COLO829 (cell line): ENCODE data around the gene G6PC2.
A peak's percentile ranks its signal among the peaks of the same experiment; 100 is the strongest.
"Not testable (repeated sequence)": the region's sequence is repeated elsewhere in the genome, so short reads cannot be mapped to it uniquely, and the experiment has no call there.

Experiments used
- DNase-seq: peaks from one replicate; pipeline ENCODE4 v3.0.0; 2012; ENCODE audit warnings: low spot score

Gene G6PC2

GRCh38 chr2:168904358-168904757 is 3.3 kb downstream of the G6PC2 start:
- DNase-seq, result no peak

GRCh38 chr2:168907940-168908662 is 7.0 kb downstream of the G6PC2 start:
- no peak for DNase-seq

GRCh38 chr2:168910330-168910729 is 9.2 kb downstream of the G6PC2 start:
- no peak for DNase-seq

GRCh38 chr2:168912466-168912865 is 11.4 kb downstream of the G6PC2 start:
- DNase-seq, result no peak

GRCh38 chr2:168912901-168913369 is 11.8 kb downstream of the G6PC2 start:
- peak; percentile 11 for DNase-seq

- DNase-seq, result no peak
These were observed 12.4 kb downstream of the G6PC2 start for GRCh38 chr2:168913495-168913894.

- no peak for DNase-seq
These were observed 14.6 kb downstream of the G6PC2 start for GRCh38 chr2:168915441-168916330.

- DNase-seq, result no peak
These were observed 15.2 kb downstream of the G6PC2 start for GRCh38 chr2:168916331-168916675.

GRCh38 chr2:168920504-168921157 is 19.5 kb downstream of the G6PC2 start:
- DNase-seq, result peak; percentile 17

- no peak for DNase-seq
These were observed 25.7 kb downstream of the G6PC2 start for GRCh38 chr2:168926621-168927386.

GRCh38 chr2:168928113-168928831 is 27.2 kb downstream of the G6PC2 start:
- no peak for DNase-seq

- DNase-seq, result no peak
These were observed 27.9 kb downstream of the G6PC2 start for GRCh38 chr2:168929031-168929430.

GRCh38 chr2:168930242-168930641 is 29.2 kb downstream of the G6PC2 start:
- no peak for DNase-seq

- not testable (repeated sequence) for DNase-seq
These were observed 31.1 kb downstream of the G6PC2 start for GRCh38 chr2:168932174-168932573.

GRCh38 chr2:168934826-168935225 is 33.7 kb downstream of the G6PC2 start:
- no peak for DNase-seq

GRCh38 chr2:168935810-168936581 is 34.9 kb downstream of the G6PC2 start:
- DNase-seq, result no peak

GRCh38 chr2:168939061-168939460 is 38.0 kb downstream of the G6PC2 start:
- DNase-seq, result no peak

GRCh38 chr2:168939918-168940317 is 38.8 kb downstream of the G6PC2 start:
- no peak for DNase-seq

- no peak for DNase-seq
These were observed 40.2 kb downstream of the G6PC2 start for GRCh38 chr2:168941297-168941696.

GRCh38 chr2:168944065-168944464 is 43.0 kb downstream of the G6PC2 start:
- no peak for DNase-seq
